ENCODE results near the gene CFL1.
A peak's percentile ranks its signal among the peaks of the same experiment; 100 is the strongest.

CFL1 gene

DNA sequence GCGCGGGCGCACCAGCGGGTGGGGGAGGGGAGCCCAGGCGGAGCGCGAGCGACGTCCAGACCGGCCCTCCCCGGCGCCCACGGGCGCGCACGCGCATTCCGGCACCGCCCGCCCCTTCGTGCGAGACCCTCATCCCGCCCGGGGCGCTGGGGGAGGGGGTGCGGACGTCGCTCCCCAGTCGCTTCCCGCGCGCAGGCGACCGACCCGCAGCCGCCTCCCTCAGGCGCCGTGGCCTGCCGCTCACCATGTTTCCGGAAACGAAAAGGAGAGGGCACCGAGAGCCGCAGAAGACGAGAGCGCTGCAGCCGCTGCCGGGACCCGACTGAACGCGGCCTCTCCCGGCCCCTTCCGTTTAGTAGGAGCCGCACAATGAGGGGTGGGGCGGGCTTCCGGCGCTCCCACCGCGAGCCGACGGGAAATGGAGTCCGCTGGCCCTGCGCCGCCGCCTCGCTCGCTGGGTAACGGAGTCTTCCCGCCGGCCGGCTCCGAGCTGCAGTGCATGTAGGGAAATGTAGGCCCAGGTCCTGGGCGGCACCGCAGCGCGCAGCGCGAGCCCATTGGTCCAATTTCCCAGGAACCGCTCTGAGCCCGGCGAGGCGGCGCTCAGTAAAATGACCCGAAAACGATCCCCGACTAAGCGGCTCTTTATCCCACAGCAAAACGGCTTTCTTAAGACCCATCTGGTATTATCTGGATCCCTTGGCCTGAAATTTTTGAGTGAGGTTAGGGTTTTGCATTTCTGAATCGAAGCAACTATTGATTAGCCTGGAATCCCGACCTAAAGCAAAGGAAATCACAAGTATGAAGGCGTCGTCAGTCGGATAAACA, at the start of gene CFL1:
Gene CFL1, minus strand, starts transcription at position 328 of the 828 bp plus-strand sequence. Its CDS starts 81 bp downstream, at position 247.
- H3K4me3 ChIP-seq (ENCODE audit: low read depth, low read length): peak within 1 kb of the TSS; percentile 98
- no peaks in the 10 kb centered on the region for H3K9me3 ChIP-seq (ENCODE audit: control insufficient read depth, insufficient read depth, low read length)
- H3K4me1 ChIP-seq (ENCODE audit: control insufficient read depth, insufficient read depth, low read length): peaks cover 8% of the 10 kb centered on the region
- peaks cover 40% of the 10 kb centered on the region for H3K36me3 ChIP-seq (ENCODE audit: control insufficient read depth, insufficient read depth, low read length)
- peak within 1 kb of the TSS; percentile 90 for H3K9ac ChIP-seq (ENCODE audit: low read depth, low read length)
- H3K27me3 ChIP-seq (ENCODE audit: control insufficient read depth, insufficient read depth, low read length): no peaks in the 10 kb centered on the region

DNA sequence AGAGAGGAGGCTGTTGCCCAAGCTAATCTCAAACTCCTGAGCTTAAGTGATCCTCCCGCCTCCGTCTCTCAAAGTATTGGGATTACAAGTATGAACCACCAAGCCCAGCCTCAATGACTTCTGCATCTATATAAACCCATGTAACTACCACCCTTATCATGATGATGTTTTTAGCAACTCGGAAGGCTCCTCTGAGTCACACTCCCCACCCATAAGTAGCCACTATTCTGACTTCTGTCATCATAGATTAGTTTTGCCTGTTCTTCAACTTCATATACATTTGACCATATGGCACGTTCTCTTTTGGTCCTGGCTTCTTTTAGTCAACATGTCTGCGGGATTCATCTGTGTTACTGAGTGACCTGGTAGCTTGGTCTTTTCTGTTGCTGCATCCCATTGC, 48.6 kb upstream of the CFL1 start:
- H3K4me3 ChIP-seq (ENCODE audit: low read depth, low read length): no peak overlapping the region
- H3K4me1 ChIP-seq (ENCODE audit: control insufficient read depth, insufficient read depth, low read length): peaks cover 4% of the 10 kb centered on the region
- H3K36me3 ChIP-seq (ENCODE audit: control insufficient read depth, insufficient read depth, low read length): no peaks in the 10 kb centered on the region
- H3K9me3 ChIP-seq (ENCODE audit: control insufficient read depth, insufficient read depth, low read length): no peaks in the 10 kb centered on the region
- peaks cover 43% of the 10 kb centered on the region for H3K27me3 ChIP-seq (ENCODE audit: control insufficient read depth, insufficient read depth, low read length)
- no peak overlapping the region for H3K9ac ChIP-seq (ENCODE audit: low read depth, low read length)

DNA sequence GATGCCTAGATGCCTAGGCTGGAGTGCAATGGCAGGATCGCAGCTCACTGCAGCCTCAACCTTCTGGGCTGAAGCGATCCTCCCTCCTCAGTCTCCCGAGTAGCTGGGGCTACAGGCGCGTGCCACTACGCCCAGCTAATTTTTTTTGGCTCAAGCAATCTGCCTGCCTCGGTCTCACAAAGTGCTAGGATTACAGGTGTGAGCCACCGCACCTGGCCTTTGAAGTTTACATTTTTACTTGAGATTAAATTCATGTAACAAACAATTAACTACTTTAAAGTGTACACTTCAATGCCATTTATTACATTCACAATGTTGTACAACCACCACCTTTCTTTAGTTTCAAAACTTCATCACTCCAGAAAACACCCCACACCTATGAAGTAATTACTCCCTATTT, 45.7 kb upstream of the CFL1 start:
- Histone ChIP-seq H3K4me1 (ENCODE audit: control insufficient read depth, insufficient read depth, low read length) (peaks cover 6% of the 10 kb centered on the region), H3K36me3 (ENCODE audit: control insufficient read depth, insufficient read depth, low read length) (no peaks in the 10 kb centered on the region), H3K4me3 (ENCODE audit: low read depth, low read length) (no peak overlapping the region), H3K27me3 (ENCODE audit: control insufficient read depth, insufficient read depth, low read length) (peaks cover 52% of the 10 kb centered on the region), H3K9me3 (ENCODE audit: control insufficient read depth, insufficient read depth, low read length) (no peaks in the 10 kb centered on the region), H3K9ac (ENCODE audit: low read depth, low read length) (no peak overlapping the region)

DNA sequence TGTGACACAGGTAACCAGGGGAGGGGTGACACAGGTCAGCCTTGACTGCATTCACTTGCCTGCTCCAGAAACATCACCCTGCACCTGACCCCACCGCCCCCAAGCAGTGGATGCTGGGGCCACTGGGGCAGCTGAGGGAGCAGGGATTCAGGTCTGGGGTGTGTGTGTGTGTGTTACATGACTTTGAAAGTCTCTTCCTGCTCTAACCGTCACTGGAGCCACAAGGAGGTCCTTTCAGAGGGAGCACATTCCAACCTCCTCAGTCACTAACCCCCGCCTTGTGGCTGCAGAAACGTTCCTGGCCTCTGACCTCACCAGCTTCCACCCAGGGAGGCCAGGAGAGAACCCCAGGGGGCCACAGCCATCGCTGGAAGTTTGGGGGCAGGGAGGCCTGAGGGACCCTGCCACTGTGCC, 45.1 kb upstream of the CFL1 start:
- no peaks in the 10 kb centered on the region for H3K9me3 ChIP-seq (ENCODE audit: control insufficient read depth, insufficient read depth, low read length)
- H3K4me1 ChIP-seq (ENCODE audit: control insufficient read depth, insufficient read depth, low read length): peaks cover 6% of the 10 kb centered on the region
- H3K4me3 ChIP-seq (ENCODE audit: low read depth, low read length): no peak overlapping the region
- H3K9ac ChIP-seq (ENCODE audit: low read depth, low read length): no peak overlapping the region
- no peaks in the 10 kb centered on the region for H3K36me3 ChIP-seq (ENCODE audit: control insufficient read depth, insufficient read depth, low read length)
- peaks cover 58% of the 10 kb centered on the region for H3K27me3 ChIP-seq (ENCODE audit: control insufficient read depth, insufficient read depth, low read length)

DNA sequence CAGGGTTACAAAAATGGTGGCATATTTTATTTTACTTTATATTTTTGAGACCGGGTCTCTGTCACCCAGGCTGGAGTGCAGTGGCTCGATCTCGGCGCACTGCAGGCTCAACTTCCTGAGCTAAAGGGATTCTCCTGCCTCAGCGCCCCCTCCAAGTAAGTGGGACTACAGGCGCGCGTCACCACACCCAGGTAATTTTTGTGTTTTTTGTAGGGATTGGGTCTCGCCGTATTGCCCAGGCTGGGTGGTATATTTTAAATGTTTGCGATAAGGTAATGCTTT, 42.9 kb upstream of the CFL1 start:
- no peaks in the 10 kb centered on the region for H3K9me3 ChIP-seq (ENCODE audit: control insufficient read depth, insufficient read depth, low read length)
- H3K4me1 ChIP-seq (ENCODE audit: control insufficient read depth, insufficient read depth, low read length): peaks cover 6% of the 10 kb centered on the region
- no peaks in the 10 kb centered on the region for H3K36me3 ChIP-seq (ENCODE audit: control insufficient read depth, insufficient read depth, low read length)
- H3K27me3 ChIP-seq (ENCODE audit: control insufficient read depth, insufficient read depth, low read length): peaks cover 55% of the 10 kb centered on the region
- H3K4me3 ChIP-seq (ENCODE audit: low read depth, low read length): peak overlapping the region; percentile 30
- H3K9ac ChIP-seq (ENCODE audit: low read depth, low read length): no peak overlapping the region

DNA sequence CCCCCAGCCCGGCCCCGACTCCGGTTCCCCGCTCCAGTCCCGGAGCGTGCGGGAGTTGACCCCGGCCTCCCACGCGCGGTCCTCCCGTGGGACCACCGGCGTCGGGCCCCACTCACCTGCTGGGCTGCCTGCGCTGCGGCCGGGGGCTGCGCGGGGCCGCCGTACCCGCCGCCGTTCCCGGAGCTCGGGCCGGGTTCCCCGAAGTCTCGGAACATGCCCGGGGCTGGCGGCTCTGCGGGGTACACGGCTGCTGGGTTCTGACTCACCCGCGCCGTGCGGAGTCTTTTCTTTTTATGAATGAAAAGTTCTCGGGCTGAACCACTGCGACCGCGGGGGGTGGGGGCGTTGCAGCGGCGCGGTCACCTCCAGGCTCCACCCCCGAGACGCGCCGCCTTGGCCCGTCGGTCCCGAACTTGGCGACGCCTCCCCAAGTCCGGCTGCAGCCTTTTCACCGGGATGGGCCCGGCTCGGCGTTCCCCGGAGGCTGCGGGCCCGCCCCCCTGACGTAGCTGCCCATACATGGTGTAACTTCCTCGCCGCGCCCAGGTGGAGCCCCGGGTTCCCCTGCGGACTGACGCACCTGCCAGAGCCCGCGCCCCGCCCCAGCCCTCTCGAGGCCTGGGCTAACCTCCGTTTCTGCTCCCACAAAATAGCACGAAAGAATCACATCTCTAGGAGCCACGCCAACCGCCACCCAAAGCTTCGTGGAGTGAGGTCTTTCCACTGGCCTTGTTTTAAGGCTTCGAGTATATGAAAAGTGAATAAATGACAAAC, 42.3 kb upstream of the CFL1 start, which contains the start of gene FOSL1:
Gene FOSL1, minus strand, starts transcription at position 264 of the 774 bp plus-strand sequence. Its CDS starts 49 bp downstream, at position 215.
- Histone ChIP-seq H3K9ac (ENCODE audit: low read depth, low read length) (peak within 1 kb of the TSS; percentile 47), H3K4me1 (ENCODE audit: control insufficient read depth, insufficient read depth, low read length) (peaks cover 6% of the 10 kb centered on the region), H3K36me3 (ENCODE audit: control insufficient read depth, insufficient read depth, low read length) (no peaks in the 10 kb centered on the region), H3K4me3 (ENCODE audit: low read depth, low read length) (peak within 1 kb of the TSS; percentile 74), H3K9me3 (ENCODE audit: control insufficient read depth, insufficient read depth, low read length) (no peaks in the 10 kb centered on the region), H3K27me3 (ENCODE audit: control insufficient read depth, insufficient read depth, low read length) (peaks cover 56% of the 10 kb centered on the region)

DNA sequence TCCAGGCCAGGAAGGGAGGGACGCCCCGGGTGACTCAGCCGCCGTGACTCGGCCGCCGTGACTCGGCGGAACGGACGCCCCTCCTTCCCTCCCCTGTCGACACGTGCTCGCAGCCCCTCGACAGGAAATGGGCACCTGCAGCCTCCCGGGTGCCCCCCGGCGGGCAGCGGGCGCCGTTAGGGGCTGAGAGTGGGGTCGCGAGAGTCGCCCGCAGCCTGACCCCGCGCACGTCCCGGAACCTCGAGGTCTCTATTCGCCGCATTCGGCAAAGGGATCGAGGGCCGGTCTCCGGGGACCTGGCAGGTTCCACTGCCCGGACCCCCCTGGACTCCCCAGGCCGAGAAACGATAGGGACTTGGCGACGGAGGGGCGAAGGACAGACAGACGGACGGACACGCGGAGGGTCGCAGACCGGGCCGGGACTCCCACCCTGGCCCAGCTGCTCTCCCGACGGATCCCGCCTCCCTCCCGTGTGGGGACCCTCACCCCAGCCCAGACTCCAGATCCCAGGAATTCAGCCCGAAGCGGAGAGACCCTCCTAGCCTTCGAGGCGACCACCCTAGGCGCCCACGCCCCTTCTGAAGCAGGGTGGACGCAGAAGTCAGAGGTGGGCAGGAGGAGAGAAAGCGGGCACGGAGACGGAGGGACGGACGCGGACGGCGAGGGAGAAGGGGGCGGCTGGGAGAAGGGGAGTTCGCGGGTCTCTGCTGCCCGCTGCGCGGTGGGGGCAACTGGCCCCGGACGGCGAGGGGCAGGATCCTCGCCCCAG, 41.6 kb upstream of the CFL1 start:
- Histone ChIP-seq H3K36me3 (ENCODE audit: control insufficient read depth, insufficient read depth, low read length) (no peaks in the 10 kb centered on the region), H3K27me3 (ENCODE audit: control insufficient read depth, insufficient read depth, low read length) (peaks cover 54% of the 10 kb centered on the region), H3K9me3 (ENCODE audit: control insufficient read depth, insufficient read depth, low read length) (no peaks in the 10 kb centered on the region), H3K4me1 (ENCODE audit: control insufficient read depth, insufficient read depth, low read length) (peaks cover 6% of the 10 kb centered on the region), H3K9ac (ENCODE audit: low read depth, low read length) (peak overlapping the region; percentile 47), H3K4me3 (ENCODE audit: low read depth, low read length) (peak overlapping the region; percentile 74)

DNA sequence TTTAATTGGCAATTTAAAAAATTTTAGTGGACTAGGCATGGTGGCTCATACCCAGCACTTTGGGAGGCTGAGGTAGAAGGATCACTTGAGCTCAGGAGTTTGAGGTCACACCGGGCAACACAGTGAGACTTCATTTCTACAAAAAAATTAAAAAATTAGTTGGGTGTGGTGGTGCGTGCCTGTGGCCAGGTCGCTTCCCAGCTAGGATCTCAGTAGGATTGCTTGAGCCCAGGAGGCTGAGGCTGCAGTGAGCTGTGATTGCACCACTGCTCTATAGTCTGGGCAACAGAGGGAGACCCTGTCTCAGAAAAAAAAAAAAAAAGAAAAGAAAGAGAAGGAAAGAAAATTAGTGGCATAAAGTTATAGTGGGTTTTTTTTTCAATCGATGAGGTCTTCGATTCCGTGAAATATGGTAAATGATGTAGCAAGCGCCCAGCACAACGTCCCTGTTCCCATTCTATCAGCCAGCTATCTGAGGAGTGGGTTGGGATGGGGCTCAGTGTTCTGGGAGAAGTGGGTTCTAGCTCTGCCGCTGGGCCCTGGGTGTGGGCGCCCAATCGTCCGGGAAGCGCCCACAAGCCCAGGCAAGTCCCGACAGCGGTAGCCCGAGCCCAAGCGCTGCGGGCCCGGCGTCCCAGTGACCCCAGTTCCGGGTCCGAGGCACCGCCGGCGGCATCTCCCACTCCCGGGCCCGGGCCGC, 40.8 kb upstream of the CFL1 start:
- Histone ChIP-seq H3K9ac (ENCODE audit: low read depth, low read length) (no peak overlapping the region), H3K36me3 (ENCODE audit: control insufficient read depth, insufficient read depth, low read length) (no peaks in the 10 kb centered on the region), H3K4me3 (ENCODE audit: low read depth, low read length) (peak overlapping the region; percentile 74), H3K9me3 (ENCODE audit: control insufficient read depth, insufficient read depth, low read length) (no peaks in the 10 kb centered on the region), H3K27me3 (ENCODE audit: control insufficient read depth, insufficient read depth, low read length) (peaks cover 52% of the 10 kb centered on the region), H3K4me1 (ENCODE audit: control insufficient read depth, insufficient read depth, low read length) (peaks cover 6% of the 10 kb centered on the region)

DNA sequence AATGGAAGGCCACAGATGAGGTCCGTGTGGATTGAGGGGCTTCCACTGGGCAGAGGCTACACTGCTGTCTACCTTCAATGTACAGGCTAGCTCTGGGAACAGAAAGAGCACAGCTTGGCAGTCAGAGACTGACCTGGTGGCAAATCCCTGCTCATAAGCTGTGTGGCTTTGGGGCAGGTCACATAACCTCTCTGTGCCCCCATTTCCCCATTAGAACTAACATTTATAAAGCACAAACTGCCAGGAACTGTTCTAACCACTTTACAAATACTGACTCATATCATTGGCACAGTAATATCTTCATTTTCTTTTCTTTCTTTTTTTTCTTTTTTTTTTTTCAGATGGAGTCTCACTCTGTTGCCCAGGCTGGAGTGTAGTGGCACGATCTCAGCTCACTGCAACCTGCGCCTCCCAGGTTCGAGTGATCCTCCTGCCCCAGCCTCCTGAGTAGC, 39.1 kb upstream of the CFL1 start:
- no peak overlapping the region for H3K4me3 ChIP-seq (ENCODE audit: low read depth, low read length)
- peaks cover 3% of the 10 kb centered on the region for H3K4me1 ChIP-seq (ENCODE audit: control insufficient read depth, insufficient read depth, low read length)
- H3K9ac ChIP-seq (ENCODE audit: low read depth, low read length): no peak overlapping the region

DNA sequence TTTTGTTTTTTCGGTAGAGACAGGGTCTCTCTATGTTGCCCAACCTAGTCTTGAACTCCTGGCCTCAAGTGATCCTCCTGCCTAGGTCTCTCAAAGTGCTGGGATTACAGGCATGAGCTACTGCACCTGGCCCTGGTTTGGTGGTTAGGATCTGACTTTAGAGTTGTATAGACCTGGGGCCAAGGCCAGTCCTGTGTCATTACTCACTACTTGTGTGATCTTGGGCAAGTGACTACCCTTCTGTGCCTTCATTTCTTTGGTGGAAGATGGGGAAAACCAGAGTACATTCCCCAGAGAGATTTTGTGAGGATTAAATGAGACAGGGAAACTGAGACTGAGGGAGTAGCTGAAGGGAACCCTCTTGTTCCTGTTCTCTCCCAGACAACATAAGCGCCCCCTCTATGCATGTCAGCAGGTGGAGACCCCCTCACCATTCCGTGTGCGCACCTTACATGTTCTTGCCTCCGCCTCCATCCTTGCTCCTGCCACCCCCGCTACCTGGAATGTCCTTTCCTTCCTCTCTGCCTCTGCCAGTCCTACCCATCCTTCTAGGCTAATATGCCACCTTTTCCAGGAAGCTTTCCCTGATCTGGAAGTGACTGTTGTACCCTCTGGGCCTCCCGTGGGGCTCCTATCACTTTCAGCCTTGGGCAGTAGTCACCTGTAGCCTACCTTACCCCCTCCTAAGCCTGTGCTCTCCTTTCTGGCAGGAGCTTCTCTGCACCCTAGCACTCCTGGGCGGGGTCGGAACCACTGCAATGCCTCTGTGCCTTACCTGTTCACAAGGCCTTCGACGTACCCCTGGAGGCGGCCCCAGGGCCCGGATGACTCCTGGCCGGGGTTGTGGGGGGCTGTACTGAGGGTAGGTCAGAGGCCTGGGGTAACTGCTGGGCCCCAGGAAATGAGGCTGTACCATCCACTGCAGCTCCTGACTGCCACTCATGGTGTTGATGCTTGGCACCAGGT, 38.3 kb upstream of the CFL1 start:
- H3K9ac ChIP-seq (ENCODE audit: low read depth, low read length): no peak overlapping the region

More for the DNA sequence above, 39.1 kb upstream of the CFL1 start:
- no peaks in the 10 kb centered on the region for H3K36me3 ChIP-seq (ENCODE audit: control insufficient read depth, insufficient read depth, low read length)
- H3K9me3 ChIP-seq (ENCODE audit: control insufficient read depth, insufficient read depth, low read length): no peaks in the 10 kb centered on the region
- peaks cover 36% of the 10 kb centered on the region for H3K27me3 ChIP-seq (ENCODE audit: control insufficient read depth, insufficient read depth, low read length)

More for the DNA sequence above, 38.3 kb upstream of the CFL1 start:
- Histone ChIP-seq H3K36me3 (ENCODE audit: control insufficient read depth, insufficient read depth, low read length) (no peaks in the 10 kb centered on the region), H3K9me3 (ENCODE audit: control insufficient read depth, insufficient read depth, low read length) (no peaks in the 10 kb centered on the region), H3K4me1 (ENCODE audit: control insufficient read depth, insufficient read depth, low read length) (peaks cover 5% of the 10 kb centered on the region), H3K4me3 (ENCODE audit: low read depth, low read length) (no peak overlapping the region), H3K27me3 (ENCODE audit: control insufficient read depth, insufficient read depth, low read length) (peaks cover 36% of the 10 kb centered on the region)
